Measurements from ENCODE around the gene AKAP6.

AKAP6 gene

GRCh38 chr14:32701475-32701874 lies 372.4 kb downstream of the AKAP6 start:
- no peak for DNase-seq (ENCODE audit: low spot score)
- no peak for FAIRE-seq

GRCh38 chr14:32702088-32702487 lies 373.0 kb downstream of the AKAP6 start:
- no peak for DNase-seq (ENCODE audit: low spot score)
- no peak for FAIRE-seq

- FAIRE-seq: no peak
- no peak for DNase-seq (ENCODE audit: low spot score)
Measured at GRCh38 chr14:32702562-32702961, 373.5 kb downstream of the AKAP6 start.

- no peak for FAIRE-seq
Measured at GRCh38 chr14:32703183-32703621, 374.1 kb downstream of the AKAP6 start.

GRCh38 chr14:32706721-32707519 lies 377.8 kb downstream of the AKAP6 start:
- DNase-seq (ENCODE audit: low spot score) (no peak), FAIRE-seq (no peak)

More at GRCh38 chr14:32703183-32703621, 374.1 kb downstream of the AKAP6 start:
- DNase-seq (ENCODE audit: low spot score): no peak

- FAIRE-seq (no peak), DNase-seq (ENCODE audit: low spot score) (no peak)
Measured at GRCh38 chr14:32707742-32708500, 378.8 kb downstream of the AKAP6 start.

- DNase-seq (ENCODE audit: low spot score) (peak; percentile 21), FAIRE-seq (peak; percentile 4)
Measured at GRCh38 chr14:32709027-32709426, 379.9 kb downstream of the AKAP6 start.

- DNase-seq (ENCODE audit: low spot score) (no peak), FAIRE-seq (no peak)
Measured at GRCh38 chr14:32710231-32710671, 381.2 kb downstream of the AKAP6 start.

- DNase-seq (ENCODE audit: low spot score) (no peak), FAIRE-seq (no peak)
Measured at GRCh38 chr14:32710731-32711680, 381.9 kb downstream of the AKAP6 start.

- no peak for FAIRE-seq
Measured at GRCh38 chr14:32713856-32714255, 384.8 kb downstream of the AKAP6 start.

GRCh38 chr14:32719601-32720000 lies 390.5 kb downstream of the AKAP6 start:
- no peak for FAIRE-seq
- DNase-seq (ENCODE audit: low spot score): no peak

More at GRCh38 chr14:32713856-32714255, 384.8 kb downstream of the AKAP6 start:
- DNase-seq (ENCODE audit: low spot score): no peak

- DNase-seq (ENCODE audit: low spot score): no peak
- no peak for FAIRE-seq
Measured at GRCh38 chr14:32720927-32721326, 391.8 kb downstream of the AKAP6 start.

GRCh38 chr14:32722631-32723183 lies 393.6 kb downstream of the AKAP6 start:
- FAIRE-seq: no peak
- no peak for DNase-seq (ENCODE audit: low spot score)

GRCh38 chr14:32724867-32725471 lies 395.9 kb downstream of the AKAP6 start:
- no peak for FAIRE-seq
- DNase-seq (ENCODE audit: low spot score): no peak

- FAIRE-seq: no peak
Measured at GRCh38 chr14:32726516-32726915, 397.4 kb downstream of the AKAP6 start.

GRCh38 chr14:32727832-32728231 lies 398.7 kb downstream of the AKAP6 start:
- FAIRE-seq (no peak), DNase-seq (ENCODE audit: low spot score) (no peak)

More at GRCh38 chr14:32726516-32726915, 397.4 kb downstream of the AKAP6 start:
- DNase-seq (ENCODE audit: low spot score): no peak

GRCh38 chr14:32728526-32728925 lies 399.4 kb downstream of the AKAP6 start:
- DNase-seq (ENCODE audit: low spot score) (no peak), FAIRE-seq (no peak)

- DNase-seq (ENCODE audit: low spot score) (no peak), FAIRE-seq (no peak)
Measured at GRCh38 chr14:32728976-32729375, 399.9 kb downstream of the AKAP6 start.

- no peak for DNase-seq (ENCODE audit: low spot score)
- FAIRE-seq: no peak
Measured at GRCh38 chr14:32731249-32731648, 402.2 kb downstream of the AKAP6 start.

GRCh38 chr14:32733015-32733414 lies 403.9 kb downstream of the AKAP6 start:
- FAIRE-seq (no peak), DNase-seq (ENCODE audit: low spot score) (no peak)

All from RCC 7860 (cell line).